Measurements from ENCODE around the gene MPP2. TPM values are rescaled to one million over a fixed set of nuclear protein-coding genes. Genes with fewer than 3 reads are reported as not detected.

The MPP2 gene
- total and polyA plus RNA-seq, 4 donors, result 0.05 to 0.25 (median 0.09) TPM

GRCh38 chr17:43909537-43910231 lies 2.3 kb upstream of the MPP2 start:
- Histone ChIP-seq H3K4me1 (ENCODE audit: control insufficient read depth in 4 of 4, insufficient read depth in 4 of 4, low read length in 3 of 4) (peaks cover 0 to 13% (median 10%) of the 10 kb centered on the region in 4 donors), H3K27ac (ENCODE audit: low read depth in 1 of 2, low read length in 2 of 2) (no peak overlapping the region), H3K9ac (ENCODE audit: low read depth in 1 of 2, low read length in 2 of 2) (no peak overlapping the region), H3K9me3 (ENCODE audit: control insufficient read depth in 4 of 4, low read length in 3 of 4) (no peaks in the 10 kb centered on the region), H3K4me3 (ENCODE audit: low read depth in 1 of 3, low read length in 3 of 3) (no peak overlapping the region), H3K36me3 (ENCODE audit: control insufficient read depth in 4 of 4, insufficient read depth in 3 of 4, low read depth in 1 of 4, low read length in 3 of 4) (no peaks in the 10 kb centered on the region), H3K27me3 (ENCODE audit: control insufficient read depth in 4 of 4, insufficient read depth in 4 of 4, low read length in 3 of 4) (peaks cover 0 to 18% (median 8%) of the 10 kb centered on the region in 4 donors)
- TF ChIP-seq JUND (IDR thresholded peaks at IDR 0.05) (no peak), RAD21 (IDR thresholded peaks at IDR 0.05) (no peak), FOXA1 (IDR thresholded peaks at IDR 0.05) (no peak), ZBTB33 (IDR thresholded peaks at IDR 0.05) (no peak), HNF4G (IDR thresholded peaks at IDR 0.05) (no peak), ATF3 (IDR thresholded peaks at IDR 0.05) (no peak), GABPA (IDR thresholded peaks at IDR 0.05 in 1 of 2, conservative IDR thresholded peaks at IDR 0.05 in 1 of 2) (no peak), HNF4A (conservative IDR thresholded peaks at IDR 0.05) (no peak), CTCF (IDR thresholded peaks at IDR 0.05; ENCODE audit: low read depth, low read length, missing input control) (no peak)
- DNase-seq (ENCODE audit: low spot score), result no peak
- WGBS, result 59% methylated on average over 7 of the region's 7 CpGs

GRCh38 chr17:43907998-43908721 lies 824 bp upstream of the MPP2 start:
- TF ChIP-seq GABPA (IDR thresholded peaks at IDR 0.05 in 1 of 2, conservative IDR thresholded peaks at IDR 0.05 in 1 of 2), result no peak
- no peak for TF ChIP-seq TAF1 (conservative IDR thresholded peaks at IDR 0.05)
- no peak for TF ChIP-seq FOXA1 (IDR thresholded peaks at IDR 0.05)
- no peak for TF ChIP-seq NR2F2 (IDR thresholded peaks at IDR 0.05)
- TF ChIP-seq JUND (IDR thresholded peaks at IDR 0.05), result no peak
- H3K27ac ChIP-seq (ENCODE audit: low read depth in 1 of 2, low read length in 2 of 2), result no peak overlapping the region
- peaks cover 0 to 20% (median 9%) of the 10 kb centered on the region in 4 donors for H3K27me3 ChIP-seq (ENCODE audit: control insufficient read depth in 4 of 4, insufficient read depth in 4 of 4, low read length in 3 of 4)
- H3K4me1 ChIP-seq (ENCODE audit: control insufficient read depth in 4 of 4, insufficient read depth in 4 of 4, low read length in 3 of 4), result peaks cover 0 to 13% (median 10%) of the 10 kb centered on the region in 4 donors
- no peaks in the 10 kb centered on the region for H3K36me3 ChIP-seq (ENCODE audit: control insufficient read depth in 4 of 4, insufficient read depth in 3 of 4, low read depth in 1 of 4, low read length in 3 of 4)
- no peak for DNase-seq (ENCODE audit: low spot score)
- 26% methylated on average over 26 of the region's 26 CpGs for WGBS
- H3K4me3 ChIP-seq (ENCODE audit: low read depth in 1 of 3, low read length in 3 of 3), result no peak overlapping the region
- H3K9me3 ChIP-seq (ENCODE audit: control insufficient read depth in 4 of 4, low read length in 3 of 4), result no peaks in the 10 kb centered on the region
- no peak overlapping the region for H3K9ac ChIP-seq (ENCODE audit: low read depth in 1 of 2, low read length in 2 of 2)

GRCh38 chr17:43906951-43907424 lies 348 bp downstream of the MPP2 start:
- Histone ChIP-seq H3K9ac (ENCODE audit: low read depth in 1 of 2, low read length in 2 of 2) (no peak overlapping the region), H3K36me3 (ENCODE audit: control insufficient read depth in 4 of 4, insufficient read depth in 3 of 4, low read depth in 1 of 4, low read length in 3 of 4) (no peaks in the 10 kb centered on the region), H3K27me3 (ENCODE audit: control insufficient read depth in 4 of 4, insufficient read depth in 4 of 4, low read length in 3 of 4) (peaks cover 0 to 20% (median 10%) of the 10 kb centered on the region in 4 donors), H3K4me3 (ENCODE audit: low read depth in 1 of 3, low read length in 3 of 3) (peak overlapping the region in 1 of 3 donors; percentile 32), H3K27ac (ENCODE audit: low read depth in 1 of 2, low read length in 2 of 2) (no peak overlapping the region), H3K4me1 (ENCODE audit: control insufficient read depth in 4 of 4, insufficient read depth in 4 of 4, low read length in 3 of 4) (peaks cover 0 to 13% (median 10%) of the 10 kb centered on the region in 4 donors), H3K9me3 (ENCODE audit: control insufficient read depth in 4 of 4, low read length in 3 of 4) (no peaks in the 10 kb centered on the region)
- no peak for DNase-seq (ENCODE audit: low spot score)
- 6% methylated on average over 29 of the region's 29 CpGs for WGBS
- TF ChIP-seq RXRA (IDR thresholded peaks at IDR 0.05) (no peak), NR2F2 (IDR thresholded peaks at IDR 0.05) (no peak), HNF4A (conservative IDR thresholded peaks at IDR 0.05) (no peak), CTCF (IDR thresholded peaks at IDR 0.05; ENCODE audit: low read depth, low read length, missing input control) (no peak), RAD21 (IDR thresholded peaks at IDR 0.05) (no peak), FOXA1 (IDR thresholded peaks at IDR 0.05) (no peak), ZBTB33 (IDR thresholded peaks at IDR 0.05) (no peak), MAX (IDR thresholded peaks at IDR 0.05) (no peak)

All from liver (tissue), 9 donors.